MM.1S (cell line): Measurements from ENCODE around the gene COL11A2.

Experiments
- DNase-seq: peaks from one replicate; pipeline ENCODE4 v3.0.0-alpha.2; 2015
- H2AFZ ChIP-seq: fragments of 300-600 bp; sonication (generic); 2 replicates; pipeline ENCODE4 v1.6.0; 2016; ENCODE audit warnings: antibody characterized with exemption, low read length
- H3F3A ChIP-seq: fragments of 300-600 bp; sonication (generic); 2 replicates; pipeline ENCODE4 v1.6.1; 2016; ENCODE audit warnings: mild to moderate bottlenecking, antibody characterized with exemption, low read length, moderate library complexity, mixed read lengths; ENCODE audit not compliant: insufficient read depth
- H3K27ac ChIP-seq: fragments of 300-600 bp; sonication (generic); 2 replicates; pipeline ENCODE4 v1.5.1; 2016; ENCODE audit warnings: mild to moderate bottlenecking, low read length
- H3K27me3 ChIP-seq: fragments of 300-600 bp; sonication (generic); replicated peaks from 2 replicates; pipeline ENCODE4 v1.6.0; 2016; ENCODE audit warnings: low read length; ENCODE audit not compliant: insufficient read depth
- H3K36me3 ChIP-seq: fragments of 300-600 bp; sonication (generic); replicated peaks from 2 replicates; pipeline ENCODE4 v1.6.1; 2016; ENCODE audit warnings: mild to moderate bottlenecking, low read length, mixed read lengths; ENCODE audit not compliant: insufficient read depth
- H3K4me1 ChIP-seq: fragments of 300-600 bp; sonication (generic); 2 replicates; pipeline ENCODE4 v1.6.1; 2016; ENCODE audit warnings: low read length, mixed read lengths
- H3K4me2 ChIP-seq: fragments of 300-600 bp; sonication (generic); 2 replicates; pipeline ENCODE4 v1.6.0; 2016; ENCODE audit warnings: low read depth, low read length
- H3K4me3 ChIP-seq: fragments of 300-600 bp; sonication (generic); 2 replicates; pipeline ENCODE4 v1.5.1; 2016; ENCODE audit warnings: low read length, mixed read lengths
- H3K79me2 ChIP-seq: fragments of 300-600 bp; sonication (generic); 2 replicates; pipeline ENCODE4 v1.6.1; 2016; ENCODE audit warnings: mixed run types, low read length, mixed read lengths
- H3K9ac ChIP-seq: fragments of 300-600 bp; sonication (generic); 2 replicates; pipeline ENCODE4 v1.6.1; 2016; ENCODE audit warnings: low read length, mixed read lengths
- H3K9me2 ChIP-seq: fragments of 300-600 bp; sonication (generic); replicated peaks from 2 replicates; pipeline ENCODE4 v1.6.1; 2016; ENCODE audit warnings: mild to moderate bottlenecking, low read length, mixed read lengths; ENCODE audit not compliant: insufficient read depth
- H3K9me3 ChIP-seq: fragments of 300-600 bp; sonication (generic); replicated peaks from 2 replicates; pipeline ENCODE4 v1.6.1; 2016; ENCODE audit warnings: mild to moderate bottlenecking, low read length, mixed read lengths; ENCODE audit not compliant: insufficient read depth
- H4K20me1 ChIP-seq: fragments of 300-600 bp; sonication (generic); 2 replicates; pipeline ENCODE4 v1.6.1; 2016; ENCODE audit warnings: mild to moderate bottlenecking, low read length, moderate library complexity, mixed read lengths; ENCODE audit not compliant: insufficient read depth
- EZH2 ChIP-seq: fragments of 300-600 bp; sonication (generic); optimal IDR thresholded peaks from 2 replicates; pipeline ENCODE3; 2017; ENCODE audit warnings: low read depth, mild to moderate bottlenecking, antibody characterized with exemption, low read length, mixed read lengths
- EZH2phosphoT487 ChIP-seq: fragments of 300-600 bp; sonication (generic); IDR thresholded peaks from 2 replicates; pipeline ENCODE4 v1.6.1; 2018; ENCODE audit warnings: antibody characterized with exemption, low read length
- TF ChIP-seq, protein P1 (sequence below): fragments of 300-600 bp; sonication (generic); IDR thresholded peaks from 2 replicates; pipeline ENCODE4 v1.5.1; 2016; ENCODE audit warnings: antibody characterized with exemption, low read length, mixed read lengths

COL11A2 gene

GRCh38 chr6:33204415-33205190 is 12.3 kb upstream of the COL11A2 start, which contains the start of gene HSD17B8:
Gene HSD17B8, plus strand, starts transcription at chr6:33204655. Its CDS starts 14 bp downstream, at chr6:33204669.
- Histone ChIP-seq H3K27ac (peak within 1 kb of the TSS; percentile 56; the same call in 1 of the 2 replicates), H3K4me3 (peak within 1 kb of the TSS; percentile 97), H3K4me1 (peaks cover 36% of the 10 kb centered on the region), H3K27me3 (no peaks in the 10 kb centered on the region), H3F3A (peaks cover 14% of the 10 kb centered on the region; the same call in 1 of the 2 replicates), H3K9ac (peak within 1 kb of the TSS; percentile 94), H3K9me2 (no peaks in the 10 kb centered on the region), H3K9me3 (no peaks in the 10 kb centered on the region), H3K79me2 (peaks cover 31% of the 10 kb centered on the region), H3K4me2 (peak within 1 kb of the TSS; percentile 84), H2AFZ (peak within 1 kb of the TSS; percentile 94), H3K36me3 (no peaks in the 10 kb centered on the region), H4K20me1 (no peaks in the 10 kb centered on the region)
- DNase-seq = peak; percentile 93
- TF ChIP-seq EZH2 (no peak), EZH2phosphoT487 (no peak)
- TF ChIP-seq, protein P1, sequence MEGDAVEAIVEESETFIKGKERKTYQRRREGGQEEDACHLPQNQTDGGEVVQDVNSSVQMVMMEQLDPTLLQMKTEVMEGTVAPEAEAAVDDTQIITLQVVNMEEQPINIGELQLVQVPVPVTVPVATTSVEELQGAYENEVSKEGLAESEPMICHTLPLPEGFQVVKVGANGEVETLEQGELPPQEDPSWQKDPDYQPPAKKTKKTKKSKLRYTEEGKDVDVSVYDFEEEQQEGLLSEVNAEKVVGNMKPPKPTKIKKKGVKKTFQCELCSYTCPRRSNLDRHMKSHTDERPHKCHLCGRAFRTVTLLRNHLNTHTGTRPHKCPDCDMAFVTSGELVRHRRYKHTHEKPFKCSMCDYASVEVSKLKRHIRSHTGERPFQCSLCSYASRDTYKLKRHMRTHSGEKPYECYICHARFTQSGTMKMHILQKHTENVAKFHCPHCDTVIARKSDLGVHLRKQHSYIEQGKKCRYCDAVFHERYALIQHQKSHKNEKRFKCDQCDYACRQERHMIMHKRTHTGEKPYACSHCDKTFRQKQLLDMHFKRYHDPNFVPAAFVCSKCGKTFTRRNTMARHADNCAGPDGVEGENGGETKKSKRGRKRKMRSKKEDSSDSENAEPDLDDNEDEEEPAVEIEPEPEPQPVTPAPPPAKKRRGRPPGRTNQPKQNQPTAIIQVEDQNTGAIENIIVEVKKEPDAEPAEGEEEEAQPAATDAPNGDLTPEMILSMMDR = no peak

- Histone ChIP-seq H2AFZ (no peak overlapping the region), H3K27me3 (no peaks in the 10 kb centered on the region), H4K20me1 (no peaks in the 10 kb centered on the region), H3K9ac (no peak overlapping the region; the same call in 1 of the 2 replicates), H3K27ac (no peak overlapping the region), H3K9me2 (no peaks in the 10 kb centered on the region), H3K4me3 (no peak overlapping the region), H3K9me3 (no peaks in the 10 kb centered on the region), H3K4me1 (peaks cover 38% of the 10 kb centered on the region), H3K4me2 (peak overlapping the region; percentile 37), H3K36me3 (no peaks in the 10 kb centered on the region), H3F3A (peaks cover 17% of the 10 kb centered on the region; the same call in 1 of the 2 replicates), H3K79me2 (peaks cover 35% of the 10 kb centered on the region)
- TF ChIP-seq EZH2phosphoT487 (no peak), EZH2 (no peak)
- TF ChIP-seq, protein P1 = no peak
- no peak for DNase-seq
Measured at GRCh38 chr6:33204165-33204414, 11.8 kb upstream of the COL11A2 start.

DNA sequence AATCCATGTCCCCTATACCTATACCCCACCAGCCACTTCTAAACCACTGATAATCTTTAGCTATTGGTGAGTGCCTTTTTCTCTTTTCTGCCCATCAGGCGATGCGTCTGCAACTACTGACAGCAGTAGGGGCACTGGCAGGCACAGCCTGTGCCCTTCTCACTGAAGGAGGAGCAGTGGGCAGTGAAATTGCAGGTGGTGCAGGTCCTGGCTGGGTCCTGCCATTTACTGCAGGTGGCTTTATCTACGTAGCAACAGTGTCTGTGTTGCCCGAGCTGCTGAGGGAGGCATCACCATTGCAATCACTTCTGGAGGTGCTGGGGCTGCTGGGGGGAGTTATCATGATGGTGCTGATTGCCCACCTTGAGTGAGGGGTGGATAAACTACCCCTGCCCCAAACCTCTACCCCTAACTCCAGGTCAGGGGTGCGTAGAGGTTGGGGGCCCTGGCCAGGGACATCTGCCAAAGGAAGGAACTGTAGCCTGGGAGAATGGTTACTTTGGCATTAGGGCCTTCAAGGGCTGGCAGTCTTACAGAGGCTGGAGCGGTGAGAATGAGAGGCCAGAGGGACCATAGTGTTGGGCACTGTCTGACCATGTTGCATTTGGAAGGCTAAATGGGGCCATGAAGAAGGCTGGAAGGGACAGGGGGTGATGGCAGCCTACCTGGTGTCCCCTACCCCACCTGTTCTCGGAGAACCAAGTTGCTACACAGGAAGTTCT is 11.3 kb upstream of the COL11A2 start:
- Histone ChIP-seq H3K27ac (no peak overlapping the region), H3K9me2 (no peaks in the 10 kb centered on the region), H3K79me2 (peaks cover 38% of the 10 kb centered on the region), H2AFZ (no peak overlapping the region), H3F3A (peaks cover 17% of the 10 kb centered on the region; the same call in 1 of the 2 replicates), H3K4me2 (peak overlapping the region; percentile 37), H3K27me3 (no peaks in the 10 kb centered on the region), H3K9me3 (no peaks in the 10 kb centered on the region), H3K4me3 (no peak overlapping the region), H3K36me3 (no peaks in the 10 kb centered on the region), H3K9ac (no peak overlapping the region), H4K20me1 (no peaks in the 10 kb centered on the region), H3K4me1 (peaks cover 35% of the 10 kb centered on the region)
- no peak for DNase-seq
- TF ChIP-seq EZH2 (no peak), EZH2phosphoT487 (no peak)

DNA sequence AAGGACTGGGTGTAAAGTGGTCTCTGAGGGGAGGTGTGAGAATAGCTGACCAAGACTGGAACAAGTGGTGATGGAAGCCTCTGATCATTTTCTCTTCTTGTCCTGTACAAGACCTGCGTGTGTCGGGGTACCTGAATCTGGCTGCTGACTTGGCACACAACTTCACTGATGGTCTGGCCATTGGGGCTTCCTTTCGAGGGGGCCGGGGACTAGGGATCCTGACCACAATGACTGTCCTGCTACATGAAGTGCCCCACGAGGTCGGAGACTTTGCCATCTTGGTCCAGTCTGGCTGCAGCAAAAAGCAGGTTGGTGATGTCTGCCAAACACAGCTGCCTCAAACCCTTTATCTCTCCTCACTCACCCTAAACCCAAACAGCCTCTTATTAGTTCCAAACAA is 10.5 kb upstream of the COL11A2 start:
- no peaks in the 10 kb centered on the region for H3K9me2 ChIP-seq
- no peak overlapping the region for H3K9ac ChIP-seq
- no peak overlapping the region for H2AFZ ChIP-seq
- H3K79me2 ChIP-seq = peaks cover 44% of the 10 kb centered on the region
- no peaks in the 10 kb centered on the region for H3K36me3 ChIP-seq
- H4K20me1 ChIP-seq = no peaks in the 10 kb centered on the region
- H3K4me1 ChIP-seq = peaks cover 35% of the 10 kb centered on the region
- H3K4me3 ChIP-seq = no peak overlapping the region
- no peak overlapping the region for H3K27ac ChIP-seq
- H3K27me3 ChIP-seq = no peaks in the 10 kb centered on the region
- TF ChIP-seq, protein P1 = no peak
- TF ChIP-seq EZH2 (no peak), EZH2phosphoT487 (no peak)
- peaks cover 17% of the 10 kb centered on the region for H3F3A ChIP-seq
- no peak for DNase-seq
- H3K4me2 ChIP-seq = no peak overlapping the region
- no peaks in the 10 kb centered on the region for H3K9me3 ChIP-seq
